Bronchus fibroblast of lung (primary cell): ENCODE measurements around the gene CRYBB1. TPM values are rescaled to one million over a fixed set of nuclear protein-coding genes. Genes with fewer than 3 reads are reported as not detected.

ENCODE experiments used
- total RNA-seq: library from RNA; depleted of rRNA; stranded (reverse); fragments of >200 nt; gene quantifications from 2 replicates; pipeline ENCODE4 v1.2.3, GENCODE V29; 2015

The CRYBB1 gene
- total RNA-seq, result not detected in 2 replicates

DNA sequence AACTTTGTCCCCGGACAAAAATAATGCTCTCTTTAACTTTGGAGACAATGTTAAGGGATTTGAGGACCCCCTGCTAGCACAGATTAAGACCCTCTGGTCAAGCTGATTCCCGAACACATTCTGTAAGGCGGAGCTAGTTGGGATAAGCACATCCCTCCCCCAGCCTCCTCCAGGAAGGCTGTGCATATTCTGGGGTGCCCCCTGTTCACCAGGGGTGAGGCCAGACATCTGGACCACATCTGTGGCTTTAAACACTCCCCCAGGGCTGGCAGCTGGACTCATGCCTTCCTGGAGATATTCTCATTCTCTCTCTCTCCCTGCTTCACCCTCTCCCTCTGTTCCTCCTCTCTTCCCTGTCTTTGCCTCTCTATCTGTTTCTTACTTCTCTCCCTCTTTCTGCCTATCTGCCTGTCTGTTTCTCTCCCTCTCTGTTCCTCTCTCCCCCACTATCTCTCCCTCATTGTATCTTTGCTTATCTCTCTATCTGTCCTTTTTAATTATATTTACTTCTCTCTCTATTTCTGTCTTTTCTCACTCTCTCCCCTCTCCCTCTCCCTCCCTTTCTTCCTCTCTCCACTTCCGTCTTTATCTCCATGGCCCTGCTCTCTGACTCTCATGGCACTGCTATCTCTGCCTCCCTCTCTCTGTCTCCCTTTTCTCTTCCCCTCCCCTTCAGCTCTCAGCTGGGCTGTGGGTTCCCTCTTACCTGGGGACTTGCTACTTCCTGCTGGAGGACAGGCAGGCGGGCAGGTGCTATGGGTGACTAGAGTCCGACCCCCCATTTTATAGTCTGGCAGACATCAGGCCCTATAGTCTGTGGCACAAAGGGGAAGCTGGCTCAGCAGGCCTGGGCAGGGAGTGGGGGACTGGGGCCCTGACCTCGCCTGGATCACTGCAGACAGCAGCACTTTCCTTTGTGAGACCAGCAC is at the start of gene CRYBB1:
TSS of gene CRYBB1 (minus strand) at position 757 of the 929 bp plus-strand sequence. CDS start 1,708 bp downstream, outside the sequence.

DNA sequence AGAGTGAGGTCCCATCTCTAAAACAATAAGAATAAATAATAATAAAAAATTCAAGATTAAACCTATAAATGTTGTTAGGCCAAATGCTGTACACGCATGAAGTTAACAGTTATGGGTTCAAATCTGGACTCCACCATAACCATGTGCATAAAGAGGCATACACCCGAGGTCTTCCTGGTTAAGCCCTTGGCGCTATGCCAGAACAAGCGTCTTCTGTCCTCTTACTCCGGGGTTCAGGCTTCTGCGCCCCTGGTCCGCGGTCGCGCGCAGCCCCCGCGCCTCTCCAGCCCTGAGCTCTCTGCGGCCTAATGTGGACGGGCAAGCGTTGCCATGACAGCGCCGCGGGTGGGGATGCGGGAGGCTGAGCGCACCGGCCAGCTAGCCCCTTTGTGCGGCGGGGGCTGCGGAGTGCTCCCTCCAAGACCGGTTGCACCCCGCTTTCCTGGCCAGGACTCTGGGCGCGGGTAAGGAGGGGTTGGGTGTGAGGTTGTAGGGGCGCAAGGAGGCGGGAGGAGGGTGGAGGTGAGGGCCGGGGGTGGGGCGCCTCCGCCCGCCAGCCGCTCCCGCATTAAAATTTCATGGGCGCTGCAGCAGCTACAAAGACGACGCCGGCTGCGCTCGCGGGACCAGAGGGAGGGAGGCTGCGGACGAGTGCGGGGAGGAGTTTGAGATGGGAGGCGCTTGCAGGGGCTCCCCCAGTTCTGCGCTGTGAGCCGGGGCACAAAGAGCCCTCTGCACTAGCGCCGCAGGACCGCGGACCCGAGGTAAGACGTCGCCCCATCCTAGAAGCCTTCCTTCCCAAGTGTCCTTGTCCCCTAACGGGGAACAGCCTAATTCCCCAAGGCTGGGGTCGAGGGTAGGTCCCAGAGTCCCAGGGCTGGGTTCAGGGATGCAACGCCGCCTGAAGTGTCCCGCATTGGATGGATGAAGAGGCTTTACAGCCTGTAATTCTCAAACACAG is 39.3 kb upstream of the CRYBB1 start, which contains the start of gene MIAT:
TSS of gene MIAT (plus strand) at position 698 of the 961 bp plus-strand sequence.

DNA sequence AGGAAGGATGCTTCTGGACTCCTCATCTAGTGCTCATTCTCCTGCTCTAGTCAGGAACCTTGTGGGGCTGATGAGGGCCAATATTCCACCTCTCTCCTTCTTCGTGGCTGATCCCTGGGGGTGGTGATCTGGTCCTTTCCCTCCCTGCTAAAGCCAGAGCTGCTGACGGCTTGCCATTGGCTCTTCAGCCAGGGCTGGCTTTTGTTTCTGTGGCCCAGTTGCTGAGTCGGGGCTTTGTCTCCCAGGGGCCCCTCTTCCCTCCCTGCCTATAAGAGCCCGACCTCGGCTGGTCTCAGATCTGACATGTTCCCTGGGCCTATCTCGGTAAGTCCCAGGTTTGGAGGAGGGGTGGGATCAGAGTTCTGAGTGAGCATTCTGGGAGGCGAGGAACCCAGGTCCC is 3.8 kb upstream of the CRYBB1 start, which contains the start of gene CRYBA4:
TSS of gene CRYBA4 (plus strand) at position 301 of the 400 bp plus-strand sequence. CDS start 634 bp downstream, outside the sequence.

DNA sequence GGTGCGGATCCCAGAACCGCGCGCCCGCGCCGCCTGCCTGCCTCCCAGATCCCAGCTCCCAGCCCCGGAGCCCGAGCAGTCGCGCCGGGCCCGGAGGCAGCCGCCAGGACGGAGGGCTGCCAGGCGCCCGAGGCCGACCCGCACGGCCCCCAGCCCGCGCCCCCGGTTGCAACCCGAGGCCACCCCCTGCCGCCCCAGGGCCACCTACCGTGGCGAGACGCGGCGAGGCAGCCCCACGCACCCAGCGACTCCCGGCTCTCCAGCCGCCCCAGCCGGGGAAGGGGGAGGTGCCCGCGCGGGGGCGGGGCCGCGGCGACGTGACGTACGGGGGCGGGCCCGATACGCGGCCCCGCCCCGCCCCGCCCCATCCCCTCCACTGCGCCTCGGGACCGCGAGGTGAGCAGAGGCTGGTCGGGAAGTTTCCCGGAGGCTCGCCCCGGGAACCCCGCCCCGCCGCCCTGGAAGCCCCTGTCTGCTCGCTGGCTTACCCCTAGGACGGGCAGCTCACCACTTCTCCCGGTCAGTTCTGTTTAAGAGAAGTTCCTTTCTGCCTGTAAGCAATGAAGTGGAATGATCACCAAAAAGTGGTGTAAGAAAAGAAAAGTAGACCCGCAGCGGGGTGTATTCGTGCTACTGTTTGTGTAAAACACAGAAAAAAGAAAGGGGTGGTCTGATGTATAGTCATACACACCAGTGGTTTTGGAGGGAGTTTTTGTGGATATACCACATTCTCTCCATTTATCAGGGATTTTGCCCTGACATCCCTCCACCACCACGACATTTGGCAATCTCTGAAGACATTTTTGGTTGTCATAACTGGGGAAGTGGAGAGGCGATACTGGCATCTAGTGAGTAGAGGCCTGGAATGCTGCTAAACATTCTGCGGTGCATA is 27.7 kb downstream of the CRYBB1 start, which contains the start of gene TPST2:
TSS of gene TPST2 (minus strand) at position 288 of the 892 bp plus-strand sequence. CDS start 48,502 bp downstream, outside the sequence.

Other genes starting within 250 kb of the CRYBB1 start
- gene ASPHD2, start 188.8 kb downstream of the CRYBB1 start, total RNA-seq, result 1.2 and 1.5 TPM in 2 replicates
- 16.0 and 18.3 TPM in 2 replicates for gene HPS4, start 134.2 kb downstream of the CRYBB1 start, total RNA-seq
- gene SRRD, start 134.2 kb downstream of the CRYBB1 start, total RNA-seq, result 5.9 and 14.4 TPM in 2 replicates
- 19.0 and 24.5 TPM in 2 replicates for gene TFIP11, start 105.6 kb downstream of the CRYBB1 start, total RNA-seq
- gene TPST2, start 27.9 kb downstream of the CRYBB1 start, total RNA-seq, result 14.3 and 14.6 TPM in 2 replicates
- gene CRYBA4, start 3.9 kb upstream of the CRYBB1 start, total RNA-seq, result not detected in 2 replicates
- gene MIAT, start 39.6 kb upstream of the CRYBB1 start, total RNA-seq, result 0.15 and 0.17 TPM in 2 replicates